Measurements from ENCODE around the gene TRAF3.
"Not testable (repeated sequence)": the region's sequence is repeated elsewhere in the genome, so short reads cannot be mapped to it uniquely, and the experiment has no call there.

TRAF3 gene

GRCh38 chr14:102926840-102927239 is 149.6 kb downstream of the TRAF3 start:
- DNase-seq, result not testable (repeated sequence)

- no peak for DNase-seq
Measured at GRCh38 chr14:102927346-102927877, 150.2 kb downstream of the TRAF3 start.

- no peak for DNase-seq
Measured at GRCh38 chr14:102927878-102928411, 150.7 kb downstream of the TRAF3 start.

- DNase-seq, result no peak
Measured at GRCh38 chr14:102928412-102929240, 151.4 kb downstream of the TRAF3 start.

GRCh38 chr14:102929241-102930137 is 152.2 kb downstream of the TRAF3 start:
- no peak for DNase-seq

GRCh38 chr14:102930138-102930752 is 153.0 kb downstream of the TRAF3 start:
- DNase-seq, result no peak

GRCh38 chr14:102930753-102931579 is 153.7 kb downstream of the TRAF3 start:
- no peak for DNase-seq

- no peak for DNase-seq
Measured at GRCh38 chr14:102931580-102932285, 154.5 kb downstream of the TRAF3 start.

- DNase-seq, result no peak
Measured at GRCh38 chr14:102932484-102933248, 155.4 kb downstream of the TRAF3 start.

GRCh38 chr14:102933618-102934231 is 156.5 kb downstream of the TRAF3 start:
- no peak for DNase-seq

- no peak for DNase-seq
Measured at GRCh38 chr14:102935756-102936155, 158.5 kb downstream of the TRAF3 start.

- no peak for DNase-seq
Measured at GRCh38 chr14:102937331-102938175, 160.3 kb downstream of the TRAF3 start.

GRCh38 chr14:102938191-102938590 is 160.9 kb downstream of the TRAF3 start:
- no peak for DNase-seq

GRCh38 chr14:102939329-102939728 is 162.1 kb downstream of the TRAF3 start:
- DNase-seq, result no peak

- DNase-seq, result no peak
Measured at GRCh38 chr14:102939820-102940561, 162.7 kb downstream of the TRAF3 start.

- no peak for DNase-seq
Measured at GRCh38 chr14:102940729-102941362, 163.6 kb downstream of the TRAF3 start.

GRCh38 chr14:102941419-102942011 is 164.3 kb downstream of the TRAF3 start:
- no peak for DNase-seq
